Suprapubic skin (tissue), 2 donors: ENCODE data around the gene BRPF1.

ENCODE experiments used
- EP300 ChIP-seq: sonication (generic); formaldehyde crosslinking; IDR thresholded peaks from one replicate; pipeline ENCODE4 v1.6.1; 2017; ENCODE audit warnings: antibody characterized with exemption
- POLR2A ChIP-seq, 2 donors: fragments of 450-650 bp; IDR thresholded peaks; one replicate each; pipeline ENCODE4 v1.6.1; 2017; ENCODE audit warnings: antibody characterized with exemption in 2 of 2, mild to moderate bottlenecking in 2 of 2, moderate library complexity in 2 of 2

- TF ChIP-seq POLR2A (IDR thresholded peaks at IDR 0.05) (no peak), EP300 (no peak)
These were observed 59.6 kb downstream of the BRPF1 start for GRCh38 chr3:9791127-9791526.
